Chondrocyte (in vitro differentiated cells): ENCODE measurements around the gene NRARP. TPM values are rescaled to one million over a fixed set of nuclear protein-coding genes. Genes with fewer than 3 reads are reported as not detected.
"Not testable (repeated sequence)": the region's sequence is repeated elsewhere in the genome, so short reads cannot be mapped to it uniquely, and the experiment has no call there.

Experiments
- DNase-seq: peaks from one replicate; pipeline ENCODE4 v3.0.0; 2021; ENCODE audit warnings: mixed read lengths, low spot score
- H3K27ac Mint-ChIP-seq: one replicate; pipeline ENCODE4 v1.8.0; 2021; ENCODE audit warnings: mild to moderate bottlenecking, moderate library complexity, mixed read lengths; ENCODE audit not compliant: unreplicated experiment
- H3K27me3 Mint-ChIP-seq: 2 replicates; pipeline ENCODE4 v1.8.0; 2021; ENCODE audit warnings: low read depth, mixed read lengths
- H3K36me3 Mint-ChIP-seq: 2 replicates; pipeline ENCODE4 v1.8.0; 2021; ENCODE audit warnings: low read depth, mixed read lengths
- H3K4me1 Mint-ChIP-seq: 2 replicates; pipeline ENCODE4 v1.8.0; 2021; ENCODE audit warnings: low read depth, mild to moderate bottlenecking, mixed read lengths
- H3K4me3 Mint-ChIP-seq: one replicate; pipeline ENCODE4 v1.8.0; 2021; ENCODE audit warnings: mild to moderate bottlenecking, moderate library complexity, mixed read lengths; ENCODE audit not compliant: unreplicated experiment
- H3K9me3 Mint-ChIP-seq: 2 replicates; pipeline ENCODE4 v1.8.0; 2021; ENCODE audit warnings: low read depth, mixed read lengths
- CTCF ChIP-seq: fragments of 200-600 bp; sonication (generic); IDR thresholded peaks from 2 replicates; pipeline ENCODE4 v1.5.0; 2021; ENCODE audit warnings: antibody characterized with exemption, mild to moderate bottlenecking, moderate library complexity
- total RNA-seq: library from RNA; stranded (reverse); gene quantifications from 3 replicates; pipeline ENCODE4 v1.2.1, GENCODE V29; 2021

Gene NRARP
- total RNA-seq, 1 donor from 2014 or later: 6.7 TPM

GRCh38 chr9:137342482-137342881 is 40.4 kb upstream of the NRARP start:
- H3K27me3 Mint-ChIP-seq: no peaks in the 10 kb centered on the region
- H3K27ac Mint-ChIP-seq: no peak overlapping the region
- no peak for DNase-seq
- peaks cover 19% of the 10 kb centered on the region for H3K4me1 Mint-ChIP-seq
- TF ChIP-seq CTCF: no peak
- H3K4me3 Mint-ChIP-seq: no peak overlapping the region
- peaks cover 21% of the 10 kb centered on the region for H3K36me3 Mint-ChIP-seq
- peaks cover 5% of the 10 kb centered on the region for H3K9me3 Mint-ChIP-seq

GRCh38 chr9:137341227-137341626 is 39.2 kb upstream of the NRARP start:
- Mint-ChIP-seq H3K4me1 (peaks cover 19% of the 10 kb centered on the region), H3K36me3 (peaks cover 15% of the 10 kb centered on the region), H3K9me3 (peaks cover 7% of the 10 kb centered on the region), H3K27ac (no peak overlapping the region), H3K4me3 (no peak overlapping the region), H3K27me3 (no peaks in the 10 kb centered on the region)
- DNase-seq: no peak
- TF ChIP-seq CTCF: no peak

- DNase-seq: not testable (repeated sequence)
Measured at GRCh38 chr9:137339908-137340462, 37.9 kb upstream of the NRARP start.

GRCh38 chr9:137339045-137339907 is 37.2 kb upstream of the NRARP start:
- no peak for TF ChIP-seq CTCF
- H3K27me3 Mint-ChIP-seq: no peaks in the 10 kb centered on the region
- DNase-seq: no peak
- H3K4me1 Mint-ChIP-seq: peaks cover 19% of the 10 kb centered on the region
- H3K9me3 Mint-ChIP-seq: peaks cover 10% of the 10 kb centered on the region
- peaks cover 19% of the 10 kb centered on the region for H3K36me3 Mint-ChIP-seq
- H3K4me3 Mint-ChIP-seq: peak overlapping the region; percentile 20
- peak overlapping the region; percentile 80 for H3K27ac Mint-ChIP-seq

More at GRCh38 chr9:137339908-137340462, 37.9 kb upstream of the NRARP start:
- H3K4me3 Mint-ChIP-seq, H3K9me3 Mint-ChIP-seq, H3K27me3 Mint-ChIP-seq: not testable (repeated sequence)
- Mint-ChIP-seq H3K4me1 (peaks cover 19% of the 10 kb centered on the region), H3K36me3 (peaks cover 17% of the 10 kb centered on the region), H3K27ac (peak overlapping the region; percentile 43)

GRCh38 chr9:137336735-137337134 is 34.7 kb upstream of the NRARP start:
- H3K4me1 Mint-ChIP-seq: peaks cover 25% of the 10 kb centered on the region
- peaks cover 14% of the 10 kb centered on the region for H3K36me3 Mint-ChIP-seq
- H3K27ac Mint-ChIP-seq: no peak overlapping the region
- DNase-seq: no peak
- H3K9me3 Mint-ChIP-seq: peaks cover 10% of the 10 kb centered on the region
- no peak overlapping the region for H3K4me3 Mint-ChIP-seq
- no peak for TF ChIP-seq CTCF
- H3K27me3 Mint-ChIP-seq: no peaks in the 10 kb centered on the region
